ENCODE results near the gene CEBPZOS. TPM values are rescaled to one million over a fixed set of nuclear protein-coding genes. Genes with fewer than 3 reads are reported as not detected.

Gene CEBPZOS
- total and polyA plus RNA-seq, 2 of the 8 experiments (the other 6 are each of a cell fraction or from before 2014, with no cell fraction given) = 27.3 to 43.5 TPM

- Histone ChIP-seq H3K4me2 (ENCODE audit: insufficient read depth in 1 of 2, low read depth in 2 of 2, low read length in 2 of 2) (no peak overlapping the region), H3K9ac (replicated peaks in 1 of 4; ENCODE audit: extremely low read depth in 1 of 4, low read depth in 3 of 4, low read length in 3 of 4) (no peak overlapping the region), H4K91ac (replicated peaks; ENCODE audit: insufficient read length, low read length) (no peak overlapping the region), H3K23ac (ENCODE audit: insufficient read length) (no peak overlapping the region), H3K4me3 (ENCODE audit: extremely low read depth in 1 of 4, insufficient read depth in 2 of 4, low read depth in 3 of 4, low read length in 4 of 4) (no peak overlapping the region), H4K20me1 (replicated peaks in 1 of 2; ENCODE audit: control insufficient read depth in 1 of 2, insufficient read depth in 2 of 2, low read length in 2 of 2) (peaks cover 0 to 2% of the 10 kb centered on the region in 2 experiments), H3K79me1 (ENCODE audit: low read depth, low read length) (no peaks in the 10 kb centered on the region), H3K18ac (ENCODE audit: extremely low read depth, low read length) (no peak overlapping the region), H4K8ac (ENCODE audit: extremely low read depth, insufficient read depth, low read length) (no peak overlapping the region), H2BK12ac (ENCODE audit: low read depth, low read length) (no peak overlapping the region), H4K5ac (ENCODE audit: insufficient read length, low read depth, low read length) (no peak overlapping the region), H3K4ac (replicated peaks; ENCODE audit: insufficient read length, low read depth, low read length) (no peak overlapping the region), H2BK5ac (ENCODE audit: low read depth, low read length) (no peak overlapping the region), H3K36me3 (ENCODE audit: control insufficient read depth in 2 of 4, insufficient read depth in 4 of 4, low read length in 3 of 4) (peaks cover 16 to 99% (median 65%) of the 10 kb centered on the region in 4 experiments), H3K79me2 (ENCODE audit: control insufficient read depth in 1 of 2, insufficient read depth in 2 of 2, low read length in 2 of 2) (no peaks in the 10 kb centered on the region; a peak in 1 of 4 replicates), H2AK5ac (ENCODE audit: low read depth, low read length) (no peak overlapping the region), H2AFZ (ENCODE audit: low read length) (no peak overlapping the region), H3K56ac (replicated peaks; ENCODE audit: insufficient read length, low read depth, low read length) (no peak overlapping the region), H3K27me3 (replicated peaks in 1 of 4; ENCODE audit: control insufficient read depth in 3 of 4, extremely low read depth in 1 of 4, insufficient read depth in 3 of 4, low read length in 3 of 4) (peaks cover 0 to 1% (median 0%) of the 10 kb centered on the region in 4 experiments; a peak in 1 of 7 replicates), H3K27ac (ENCODE audit: low read depth, low read length) (no peak overlapping the region), H3K14ac (ENCODE audit: insufficient read length) (no peak overlapping the region), H2BK120ac (replicated peaks; ENCODE audit: low read depth, low read length) (no peak overlapping the region), H2BK15ac (ENCODE audit: low read length) (no peak overlapping the region), H2BK20ac (ENCODE audit: low read length) (no peak overlapping the region), H3K4me1 (replicated peaks in 1 of 4; ENCODE audit: control insufficient read depth in 3 of 4, insufficient read depth in 4 of 4, low read length in 3 of 4) (no peaks in the 10 kb centered on the region), H3K23me2 (ENCODE audit: low read depth, low read length) (no peaks in the 10 kb centered on the region), H3K9me3 (ENCODE audit: insufficient read depth in 2 of 2, low read depth in 1 of 2, low read length in 1 of 2) (no peaks in the 10 kb centered on the region)
- POLR2A ChIA-PET (ENCODE audit: partially characterized antibody) = interaction anchor here (0.6 to 1.5 kb wide), 9 partner anchors 9 to 78 kb away, joined by 3 to 5 read pairs (median 3); partner anchors contain the start of genes CEBPZ and NDUFAF7
- 98% methylated on average over 4 of the region's 4 CpGs; no CpG with 5 or more reads in 1 of the 2 experiments for WGBS, 2 experiments (ENCODE audit: extremely low coverage in 1 of 2, insufficient coverage in 1 of 2, insufficient read length in 1 of 2, insufficient replicate concordance in 2 of 2, low coverage in 1 of 2, low lambda C conversion rate in 2 of 2, missing lambda C conversion rate in 1 of 2)
- FAIRE-seq = no peak
- TF ChIP-seq CEBPB (IDR thresholded peaks at IDR 0.05; ENCODE audit: low read depth, low read length) = no peak
- no peak for TF ChIP-seq KDM4A (IDR thresholded peaks at IDR 0.05; ENCODE audit: low read depth, low read length, severe bottlenecking)
- DNase-seq (ENCODE audit: low read depth in 1 of 2, low spot score in 2 of 2) = no peak
- CTCF ChIA-PET (ENCODE audit: partially characterized antibody) = interaction anchor here (1.4 to 2.8 kb wide), 3 partner anchors 21 to 75 kb away, joined by 3 to 11 read pairs (median 3); no protein-coding TSS in a partner anchor
These were observed 47.1 kb downstream of the CEBPZOS start for GRCh38 chr2:37243435-37243834.

Data from H1 (cell line).